H7 (cell line): Measurements from ENCODE around the gene RSBN1. TPM values are rescaled to one million over a fixed set of nuclear protein-coding genes. Genes with fewer than 3 reads are reported as not detected.

Experiments
- DNase-seq: peaks from one replicate; pipeline ENCODE4 v3.0.0; 2012
- H3K27me3 ChIP-seq: 2 replicates; pipeline ENCODE4 v1.6.0; 2011; ENCODE audit warnings: mild to moderate bottlenecking, low read length; ENCODE audit not compliant: control insufficient read depth, insufficient read depth
- H3K36me3 ChIP-seq: replicated peaks from 2 replicates; pipeline ENCODE4 v1.5.1; 2011; ENCODE audit warnings: low read length; ENCODE audit not compliant: control insufficient read depth, insufficient read depth
- H3K4me3 ChIP-seq: 2 replicates; pipeline ENCODE4 v1.5.1; 2011; ENCODE audit warnings: low read depth, mild to moderate bottlenecking, control low read depth, low read length, moderate library complexity; ENCODE audit not compliant: insufficient read depth
- total RNA-seq: library from RNA; depleted of rRNA; stranded (reverse); fragments of >200 nt; shearing (Covaris generic); gene quantifications from 2 replicates; pipeline ENCODE4 v1.2.3, GENCODE V29; 2014

The RSBN1 gene
- total RNA-seq, 1 experiment from 2014 or later, result 14.6 TPM

DNA sequence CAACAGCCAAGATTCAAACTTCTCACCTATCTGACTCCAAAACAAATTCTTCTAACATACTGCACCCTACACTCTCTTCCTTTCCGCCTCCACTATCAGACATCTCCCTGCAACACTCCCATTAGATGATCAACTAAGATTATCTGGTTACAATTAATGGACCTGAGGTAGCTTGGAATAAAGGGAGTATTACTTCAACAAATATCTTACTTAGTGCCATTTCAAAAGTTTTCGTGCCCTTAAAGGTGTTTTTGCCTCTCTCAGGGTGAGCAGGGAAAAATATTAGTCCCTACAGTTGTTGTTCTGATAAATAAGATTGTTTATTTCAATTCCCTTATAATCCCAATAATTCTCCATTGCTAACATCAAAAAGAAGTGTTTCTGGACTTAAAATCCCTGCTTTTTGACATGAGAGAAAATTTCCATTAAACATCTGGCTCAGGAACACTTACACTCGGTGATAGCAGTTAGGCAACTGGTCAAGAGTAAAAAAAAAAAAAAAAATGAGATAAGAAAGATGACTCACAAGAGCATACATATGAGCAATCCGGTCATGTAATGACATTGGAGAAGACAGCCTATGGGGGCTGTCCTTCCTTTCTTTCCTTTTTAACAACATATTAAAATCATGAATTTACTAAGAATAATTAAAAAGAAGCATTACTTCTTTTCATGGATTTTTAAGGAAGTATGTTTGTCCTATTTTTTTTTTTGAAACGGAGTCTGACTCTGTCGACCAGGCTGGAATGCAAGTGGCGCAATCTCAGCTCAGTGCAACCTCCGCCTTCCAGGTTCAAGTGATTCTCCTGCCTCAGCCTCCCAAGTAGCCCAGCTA lies 7.6 kb downstream of the RSBN1 start:
- Histone ChIP-seq H3K27me3 (no peaks in the 10 kb centered on the region), H3K4me3 (no peak overlapping the region), H3K36me3 (no peaks in the 10 kb centered on the region)
- DNase-seq, result no peak

DNA sequence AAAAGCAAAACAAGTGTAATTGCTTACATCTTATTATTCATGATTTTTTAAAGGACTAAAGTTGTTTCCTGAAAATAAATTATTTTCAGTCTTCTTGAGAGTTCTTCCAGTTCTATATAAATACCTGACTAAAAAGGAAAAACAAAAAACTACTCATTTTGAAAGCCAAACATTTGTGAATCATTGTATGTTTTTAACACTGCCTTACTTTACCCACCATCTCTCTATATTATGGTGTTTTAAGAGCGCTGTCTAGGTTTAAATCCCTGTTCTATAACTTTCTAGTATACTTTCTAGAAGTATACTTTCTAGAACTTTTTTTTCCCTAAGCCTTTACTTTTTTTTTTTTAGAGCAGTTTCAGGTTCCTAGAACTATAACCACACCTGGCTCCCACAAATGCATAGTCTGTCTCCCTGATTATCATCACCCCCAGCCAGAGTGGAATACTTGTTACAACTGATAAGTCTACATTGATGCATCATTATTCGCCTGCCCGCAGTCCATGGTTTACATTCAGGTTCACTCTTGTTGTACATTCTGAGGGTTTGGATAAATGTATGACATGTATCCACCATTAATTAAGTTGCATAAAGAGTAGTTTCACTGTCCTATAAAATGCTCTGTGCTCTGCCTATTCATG lies 9.8 kb downstream of the RSBN1 start:
- H3K4me3 ChIP-seq, result no peak overlapping the region
- peaks cover under 1% of the 10 kb centered on the region for H3K36me3 ChIP-seq
- no peak for DNase-seq
- no peaks in the 10 kb centered on the region for H3K27me3 ChIP-seq

DNA sequence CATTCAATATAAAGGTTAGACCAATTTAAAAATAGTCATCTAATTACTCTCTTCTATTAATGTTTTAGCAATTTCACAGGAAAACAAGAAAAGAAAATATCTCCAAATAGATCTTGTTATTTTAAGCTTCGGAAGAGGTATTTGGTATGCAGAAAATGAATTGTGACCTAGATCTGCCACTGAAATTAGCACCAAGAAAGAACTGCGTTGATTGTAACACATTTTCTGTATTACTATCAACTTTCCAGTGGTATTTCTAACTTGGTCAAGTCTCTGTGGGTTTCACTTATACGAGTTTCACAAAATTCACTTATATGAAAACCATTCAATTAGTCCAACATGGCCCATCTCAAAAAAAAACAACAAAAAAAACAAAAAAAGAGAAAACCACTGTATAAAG lies 11.8 kb downstream of the RSBN1 start:
- Histone ChIP-seq H3K27me3 (no peaks in the 10 kb centered on the region), H3K4me3 (no peak overlapping the region), H3K36me3 (peaks cover 2% of the 10 kb centered on the region)
- no peak for DNase-seq

DNA sequence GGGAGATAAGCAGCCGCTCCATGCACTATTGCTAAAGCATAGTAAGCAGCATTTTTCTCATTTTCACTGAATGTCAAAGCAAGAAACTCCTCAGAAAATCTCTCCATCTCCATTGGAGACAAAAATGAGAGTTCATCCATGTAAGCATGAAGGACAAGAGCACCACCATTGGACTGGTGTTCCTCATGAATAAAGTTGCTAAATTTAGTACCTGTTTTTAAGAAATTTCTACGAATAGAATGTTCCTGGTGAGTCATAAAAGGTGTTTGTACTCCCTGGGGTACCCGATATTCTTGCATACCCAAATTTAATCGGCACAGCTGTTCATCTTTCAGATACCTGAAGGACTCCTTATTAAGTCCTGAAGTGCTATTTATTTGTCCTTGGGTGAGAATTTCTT lies 14.8 kb downstream of the RSBN1 start:
- Histone ChIP-seq H3K36me3 (peaks cover 5% of the 10 kb centered on the region), H3K4me3 (no peak overlapping the region), H3K27me3 (no peaks in the 10 kb centered on the region)
- no peak for DNase-seq

DNA sequence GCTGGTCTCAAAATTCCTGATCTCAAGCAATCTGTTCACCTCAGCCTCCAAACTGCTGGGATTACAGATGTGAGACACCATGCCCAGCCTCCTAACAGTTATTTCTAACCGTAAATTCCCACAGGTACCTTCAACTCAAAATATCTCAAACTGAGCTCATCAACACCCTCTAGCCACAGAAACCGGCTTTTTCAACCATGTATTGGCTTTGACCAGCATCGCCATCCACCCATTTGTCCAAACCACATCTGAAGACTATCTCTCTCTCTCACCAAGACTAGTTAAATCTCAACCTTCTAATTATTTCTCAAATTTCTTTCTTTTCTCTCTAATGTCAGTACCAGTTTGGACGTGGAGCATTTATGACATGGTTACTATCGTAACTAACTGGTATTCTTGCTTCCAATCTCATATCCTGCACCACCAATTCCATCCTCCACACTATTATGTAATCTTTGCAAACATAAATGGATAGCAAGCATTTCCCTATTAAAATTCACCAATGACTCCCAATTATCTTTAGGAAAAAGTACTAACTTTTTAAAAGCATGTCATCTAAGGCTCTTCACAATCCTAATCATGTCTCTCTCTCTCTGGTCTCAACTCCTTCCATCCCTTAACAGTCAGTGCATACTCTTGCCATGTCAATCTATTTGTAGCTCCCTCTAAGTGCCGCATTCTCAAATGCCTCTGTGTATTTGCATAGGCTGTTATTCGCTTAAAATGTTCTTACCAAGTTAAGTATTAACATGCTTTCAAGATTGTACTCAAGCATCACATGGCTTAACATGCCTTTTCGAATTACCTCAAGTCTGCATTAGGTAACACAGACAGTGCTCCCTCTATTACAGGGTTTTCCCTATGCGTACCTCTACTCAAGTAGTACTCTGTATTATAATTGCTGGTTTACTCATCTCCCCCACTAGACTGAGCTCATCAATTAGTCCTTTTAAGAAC lies 18.1 kb downstream of the RSBN1 start:
- no peak for DNase-seq

DNA sequence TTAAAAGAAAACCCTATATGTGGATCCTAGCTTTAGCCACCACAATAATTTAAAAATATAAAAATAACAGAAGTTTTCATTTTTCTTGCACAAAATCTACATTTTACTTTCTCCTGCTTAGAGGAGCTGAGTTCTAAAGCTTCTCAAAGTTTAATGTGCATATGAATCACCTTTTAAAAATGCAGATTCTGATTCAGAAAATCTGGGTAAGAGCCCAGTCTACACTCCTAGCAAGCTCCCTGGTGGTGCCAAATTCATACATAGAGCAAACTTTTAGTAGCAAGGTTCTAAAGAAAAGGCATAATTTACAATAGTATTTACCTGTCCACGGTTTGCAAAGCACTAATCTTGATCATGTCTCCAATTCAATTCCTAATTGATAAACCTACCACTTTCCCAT lies 19.3 kb downstream of the RSBN1 start:
- Histone ChIP-seq H3K4me3 (no peak overlapping the region), H3K36me3 (peaks cover 5% of the 10 kb centered on the region), H3K27me3 (no peaks in the 10 kb centered on the region)
- DNase-seq, result no peak

More for the DNA sequence above, 18.1 kb downstream of the RSBN1 start:
- Histone ChIP-seq H3K36me3 (peaks cover 5% of the 10 kb centered on the region), H3K4me3 (no peak overlapping the region), H3K27me3 (no peaks in the 10 kb centered on the region)

DNA sequence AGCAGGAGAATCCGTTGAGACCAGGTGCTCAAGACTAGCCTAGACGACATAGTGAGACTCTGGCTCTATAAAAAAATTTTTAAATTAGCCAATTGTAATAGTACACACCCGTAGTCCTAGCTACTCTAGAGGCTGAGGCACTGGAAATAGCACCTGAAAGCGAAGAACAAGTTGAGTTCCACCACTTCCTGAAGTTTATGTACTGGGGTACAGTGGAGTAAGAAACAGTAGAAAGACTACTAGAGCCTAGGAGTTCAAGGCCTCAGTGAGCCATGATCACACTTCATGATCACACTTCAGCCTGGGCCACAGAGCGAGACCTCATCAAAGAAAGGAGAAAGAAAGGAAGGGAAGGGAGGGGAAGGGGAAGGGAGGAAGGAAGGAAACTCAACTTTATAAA lies 19.8 kb downstream of the RSBN1 start:
- Histone ChIP-seq H3K36me3 (peaks cover 5% of the 10 kb centered on the region), H3K27me3 (no peaks in the 10 kb centered on the region), H3K4me3 (no peak overlapping the region)
- no peak for DNase-seq

DNA sequence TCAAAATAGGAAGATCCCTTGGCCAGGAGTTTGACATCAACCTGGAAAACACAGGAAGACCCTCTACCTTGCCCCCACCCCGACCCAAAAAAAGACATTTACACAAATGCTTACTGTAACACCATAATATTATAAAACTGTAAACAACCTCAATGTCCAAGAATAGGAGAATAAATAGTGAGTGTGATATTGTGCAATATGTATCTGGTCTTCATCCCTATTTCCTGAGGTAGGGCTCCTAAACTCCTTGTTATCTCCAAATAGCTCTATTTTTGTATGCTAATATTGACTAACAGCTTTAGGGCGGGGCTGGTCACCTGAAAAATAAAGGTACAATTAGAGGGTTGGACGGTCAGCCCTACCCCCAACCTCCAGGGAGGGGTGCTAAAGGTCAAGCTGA lies 23.5 kb downstream of the RSBN1 start:
- no peaks in the 10 kb centered on the region for H3K27me3 ChIP-seq
- no peaks in the 10 kb centered on the region for H3K36me3 ChIP-seq
- no peak for DNase-seq
- H3K4me3 ChIP-seq, result no peak overlapping the region

DNA sequence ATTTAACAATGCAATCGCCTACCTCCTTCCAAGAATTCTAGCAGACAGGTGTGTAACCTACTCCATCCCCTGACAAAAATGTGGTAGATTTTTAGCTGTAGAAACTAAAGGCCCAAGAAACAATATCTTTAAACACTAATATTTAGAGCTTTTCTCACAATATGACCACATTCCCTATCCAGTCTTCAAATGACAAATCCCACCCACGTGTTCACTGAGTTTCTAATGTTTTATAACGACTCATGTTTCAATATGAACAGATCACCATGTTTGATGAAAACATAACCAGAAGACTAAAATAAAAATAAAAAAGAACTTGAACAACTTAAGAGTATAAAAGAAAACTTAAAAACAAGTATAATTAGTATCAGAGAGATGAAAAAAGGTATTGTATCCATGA lies 24.6 kb downstream of the RSBN1 start:
- no peaks in the 10 kb centered on the region for H3K27me3 ChIP-seq
- no peak overlapping the region for H3K4me3 ChIP-seq
- H3K36me3 ChIP-seq, result no peaks in the 10 kb centered on the region
- DNase-seq, result no peak

DNA sequence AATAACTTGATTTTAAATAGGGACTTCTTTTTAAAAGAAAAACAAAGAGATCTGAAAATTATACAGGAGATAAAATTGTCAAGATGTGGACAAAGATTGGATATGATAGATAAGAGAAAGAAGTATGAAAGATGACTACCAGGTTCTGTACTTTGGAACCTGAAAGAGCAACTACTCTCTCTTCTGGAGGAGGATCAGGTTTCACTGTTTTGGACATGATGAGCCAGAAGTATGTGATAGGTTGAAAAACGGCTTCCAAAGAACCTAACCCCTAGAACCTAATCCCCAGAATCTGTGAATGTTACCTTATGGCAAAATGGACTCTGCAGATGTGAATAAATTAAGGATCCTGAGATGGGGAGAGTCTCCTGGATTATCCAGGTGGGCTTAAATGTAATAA lies 26.2 kb downstream of the RSBN1 start:
- Histone ChIP-seq H3K27me3 (no peaks in the 10 kb centered on the region), H3K36me3 (no peaks in the 10 kb centered on the region), H3K4me3 (no peak overlapping the region)
- DNase-seq, result no peak

DNA sequence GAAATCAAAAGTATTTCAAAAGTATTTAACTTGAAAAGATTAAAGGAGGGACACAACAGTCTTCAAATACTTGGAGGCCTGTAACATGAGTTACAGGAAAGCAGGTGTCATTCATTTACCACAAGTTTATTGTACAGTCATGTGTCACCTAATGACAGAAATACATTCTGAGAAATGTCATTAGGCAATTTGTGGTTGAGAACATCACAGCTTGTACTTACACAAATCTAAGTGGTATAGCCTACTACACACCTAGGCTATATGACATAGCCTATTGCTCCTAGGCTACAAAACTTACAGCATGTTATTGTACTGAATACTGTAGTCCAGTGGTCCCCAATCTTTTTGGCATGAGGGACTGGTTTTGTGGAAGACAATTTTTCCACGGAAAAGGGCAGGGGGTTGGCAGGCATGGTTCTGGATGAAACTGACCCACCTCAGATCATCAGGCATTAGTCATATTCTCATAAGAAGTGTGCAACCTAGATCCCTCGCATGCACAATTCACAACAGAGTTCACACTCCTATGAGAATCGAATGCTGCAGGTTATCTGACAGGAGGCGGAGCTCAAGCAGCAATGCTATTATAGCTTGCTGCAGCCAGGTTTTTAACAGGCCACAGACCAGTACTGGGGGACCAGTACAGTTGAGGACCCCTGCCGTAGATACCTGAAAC lies 28.0 kb downstream of the RSBN1 start:
- no peaks in the 10 kb centered on the region for H3K36me3 ChIP-seq
- no peak overlapping the region for H3K4me3 ChIP-seq
- DNase-seq, result no peak
- no peaks in the 10 kb centered on the region for H3K27me3 ChIP-seq

DNA sequence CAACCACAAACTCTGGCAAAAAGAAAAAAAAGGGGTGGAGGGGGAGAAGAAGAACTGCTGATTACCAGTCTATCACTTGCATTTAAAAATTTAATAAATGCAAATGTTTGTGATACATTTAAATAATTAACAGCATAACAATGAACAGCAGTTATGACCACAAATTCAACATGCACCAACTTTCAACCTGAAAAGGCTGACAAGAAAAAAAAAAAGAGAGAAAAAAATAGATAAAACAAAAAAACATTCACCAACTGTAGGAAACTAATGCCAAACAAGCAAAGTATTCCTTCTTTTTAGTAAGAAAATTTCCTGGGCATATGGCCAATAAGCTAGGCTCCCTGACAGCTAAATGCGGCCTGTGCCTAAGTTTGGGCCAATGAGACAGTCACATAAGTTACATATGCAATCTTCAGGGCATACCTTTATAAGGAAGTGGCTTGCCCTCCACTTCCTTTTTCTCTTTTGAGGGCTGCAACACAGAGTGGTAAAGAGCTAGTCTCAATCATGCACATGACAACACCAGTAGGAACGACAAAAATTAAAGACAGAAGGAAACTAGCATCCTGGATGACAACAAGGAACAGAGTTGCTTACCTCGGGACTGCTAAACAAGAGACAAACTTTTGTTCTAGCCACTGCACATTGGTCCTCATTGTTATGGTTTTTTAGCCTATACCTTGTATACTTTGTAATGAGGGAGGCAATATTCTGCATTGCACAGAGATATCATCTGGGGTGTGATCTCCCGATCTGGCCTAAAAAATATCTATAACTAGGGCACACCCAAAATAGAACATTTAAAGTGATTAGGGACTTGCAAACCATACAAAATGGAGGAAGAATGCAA lies 28.8 kb downstream of the RSBN1 start:
- DNase-seq, result no peak

DNA sequence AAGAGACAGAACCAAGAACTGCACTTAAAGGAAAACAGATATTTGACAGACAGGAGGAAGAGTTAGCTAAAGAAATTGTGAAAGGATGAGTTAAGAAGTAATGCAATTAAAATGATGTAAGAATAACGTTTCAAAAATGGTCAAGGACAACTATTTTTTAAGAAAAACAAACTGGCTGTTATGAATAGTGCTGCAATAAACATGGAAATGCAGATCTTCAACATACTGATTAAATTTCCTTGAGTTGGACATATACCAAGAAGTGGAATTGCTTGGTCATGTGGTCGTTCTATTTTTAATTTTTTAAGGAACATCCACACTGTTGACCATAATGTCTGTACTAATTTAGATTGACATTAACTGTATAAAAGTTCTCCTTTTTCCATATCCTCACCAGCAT lies 29.9 kb downstream of the RSBN1 start:
- no peak for DNase-seq

More for the DNA sequence above, 28.8 kb downstream of the RSBN1 start:
- no peaks in the 10 kb centered on the region for H3K36me3 ChIP-seq
- no peaks in the 10 kb centered on the region for H3K27me3 ChIP-seq
- no peak overlapping the region for H3K4me3 ChIP-seq

More for the DNA sequence above, 29.9 kb downstream of the RSBN1 start:
- Histone ChIP-seq H3K36me3 (no peaks in the 10 kb centered on the region), H3K27me3 (no peaks in the 10 kb centered on the region), H3K4me3 (no peak overlapping the region)
